GOT3 (cell line): ENCODE results near the gene ERN2.
"Not testable (repeated sequence)": the region's sequence is repeated elsewhere in the genome, so short reads cannot be mapped to it uniquely, and the experiment has no call there.

Source experiments
- DNase-seq: peaks from one replicate; lab custom pipeline; 2025; ENCODE audit warnings: mixed read lengths; lab: John Stamatoyannopoulos, UW

ERN2 gene

DNA sequence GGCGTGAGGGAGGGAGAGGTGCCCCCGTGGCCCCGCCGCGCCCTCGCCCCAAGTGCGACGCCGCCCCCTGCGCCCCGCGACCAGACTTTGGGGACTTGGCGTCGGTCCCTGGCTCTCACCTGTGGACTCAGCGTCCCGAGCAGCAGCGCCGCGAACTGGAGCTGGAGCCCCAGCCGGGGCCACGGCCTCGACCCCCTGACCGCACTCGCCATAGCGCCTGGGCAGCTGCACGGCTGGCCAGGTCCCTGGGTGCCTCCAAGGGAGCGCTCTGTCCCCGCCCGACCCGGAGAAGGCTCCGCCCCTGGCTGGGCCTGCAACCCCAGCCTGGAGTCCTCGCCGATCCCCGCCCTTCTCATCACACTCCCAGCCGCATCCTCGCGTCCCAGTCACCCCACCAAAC is at the start of gene ERN2:
Gene ERN2 (minus strand): TSS at position 247 of the 400 bp plus-strand sequence. CDS start 35 bp downstream, at position 212.
- no peak for DNase-seq

DNA sequence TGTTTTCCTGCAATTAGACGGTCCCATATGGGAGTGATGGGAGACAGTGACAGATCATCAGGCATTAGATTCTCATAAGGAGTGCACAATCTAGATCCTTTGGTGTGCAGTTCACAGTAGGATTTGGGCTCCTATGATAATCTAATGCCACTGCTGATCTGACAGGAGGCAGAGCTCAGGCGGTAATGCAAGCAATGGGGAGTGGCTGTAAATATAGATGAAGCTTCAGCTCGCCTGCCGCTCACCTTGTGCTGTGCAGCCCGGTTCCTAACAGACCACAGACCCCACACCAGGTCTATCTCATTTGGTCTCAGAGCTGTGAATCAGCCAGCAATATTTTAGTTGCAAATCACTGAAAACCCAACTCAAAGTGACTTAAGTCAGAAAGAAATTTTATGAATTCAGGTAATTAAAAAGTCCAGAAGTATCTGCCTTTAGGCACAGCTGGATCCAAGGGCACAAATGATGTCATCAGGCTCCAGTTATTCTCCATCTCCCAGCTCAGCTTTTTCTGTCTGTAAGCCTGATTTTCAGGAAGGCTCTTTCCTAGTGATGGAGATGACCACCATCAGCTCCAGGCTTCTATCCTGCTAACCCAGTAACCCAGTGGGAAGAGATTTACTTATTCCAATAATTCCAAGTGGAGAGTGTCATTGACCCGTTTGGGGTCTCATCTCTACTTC is 45.1 kb upstream of the ERN2 start:
- DNase-seq, result no peak

DNA sequence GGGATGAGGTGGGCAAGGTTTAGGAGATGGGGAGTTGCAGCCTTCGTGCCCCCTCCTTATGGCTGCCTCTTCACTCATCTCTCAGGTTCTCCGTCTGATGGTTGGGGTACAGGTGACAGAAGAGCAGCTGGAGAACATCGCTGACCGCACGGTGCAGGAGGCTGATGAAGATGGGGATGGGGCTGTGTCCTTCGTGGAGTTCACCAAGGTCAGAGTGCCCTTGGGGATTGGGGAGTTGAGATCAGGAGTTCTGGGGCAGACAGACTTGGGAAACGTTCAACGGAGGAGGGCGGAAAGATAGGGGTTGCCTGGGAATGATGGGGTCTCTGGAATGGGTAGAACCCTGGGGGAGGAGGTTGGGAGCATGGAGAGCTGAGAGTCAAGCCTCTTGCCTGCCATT is 44.1 kb upstream of the ERN2 start:
- no peak for DNase-seq

DNA sequence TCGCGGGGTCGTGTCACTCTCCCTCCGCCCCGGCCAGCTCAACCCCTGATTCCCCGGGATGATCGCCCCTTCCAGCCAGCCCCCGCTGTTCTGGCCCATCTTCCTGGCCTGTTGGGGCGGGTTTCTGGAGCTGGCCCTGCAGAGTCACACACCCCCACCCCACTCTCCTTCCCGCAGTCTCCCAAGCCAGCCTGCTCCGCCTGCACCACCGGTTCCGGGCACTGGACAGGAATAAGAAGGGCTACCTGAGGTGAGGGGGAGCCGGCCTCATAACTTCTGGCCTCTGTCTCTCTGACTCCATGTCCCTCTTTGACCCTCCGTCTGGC is 42.4 kb upstream of the ERN2 start:
- no peak for DNase-seq

DNA sequence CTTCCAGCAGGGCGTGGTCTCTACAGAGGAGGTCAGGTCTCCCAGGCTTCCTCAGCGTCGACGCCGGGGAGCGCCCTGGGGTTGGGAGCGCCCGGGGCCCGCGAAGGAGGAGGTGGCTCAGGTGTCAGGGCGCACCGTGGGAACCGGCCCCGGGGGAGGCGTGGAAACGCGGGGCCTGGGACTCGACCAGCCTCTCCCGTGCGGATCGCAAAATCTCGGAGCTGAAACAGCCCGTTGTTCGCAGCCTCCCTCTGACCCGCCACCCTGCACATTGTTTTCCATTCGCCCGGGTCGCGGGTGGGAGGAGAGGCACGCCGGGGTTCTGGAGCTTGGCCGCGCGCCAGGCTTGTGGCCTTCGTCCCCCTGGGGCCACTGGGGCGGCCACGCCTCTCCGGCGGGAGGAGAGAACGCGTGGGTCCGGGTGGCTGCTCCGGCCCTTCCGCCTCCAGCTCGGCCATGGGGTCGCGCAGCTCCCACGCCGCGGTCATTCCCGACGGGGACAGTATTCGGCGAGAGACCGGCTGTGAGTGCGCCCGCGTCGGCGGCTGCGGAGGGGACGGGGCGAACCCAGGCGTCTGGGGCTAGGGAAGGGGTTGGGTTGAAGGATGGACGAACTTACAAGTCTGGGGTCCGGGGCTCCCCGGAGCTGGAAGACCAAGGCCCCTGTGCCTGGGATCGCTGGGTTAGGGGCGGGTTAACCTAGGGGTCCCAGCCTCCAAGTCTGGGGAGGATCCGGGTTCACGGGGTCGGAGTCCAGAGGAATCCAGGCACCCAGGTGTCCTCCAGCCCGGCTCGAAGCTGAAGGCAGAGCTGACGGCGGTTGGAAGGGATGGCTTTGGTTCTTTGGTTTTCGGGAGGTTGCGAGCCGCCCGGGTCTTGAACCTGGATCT is 41.8 kb upstream of the ERN2 start, which contains the start of gene CHP2:
Gene CHP2 (plus strand): TSS at position 433 of the 890 bp plus-strand sequence. CDS start 24 bp downstream, at position 457.
- no peak for DNase-seq

DNA sequence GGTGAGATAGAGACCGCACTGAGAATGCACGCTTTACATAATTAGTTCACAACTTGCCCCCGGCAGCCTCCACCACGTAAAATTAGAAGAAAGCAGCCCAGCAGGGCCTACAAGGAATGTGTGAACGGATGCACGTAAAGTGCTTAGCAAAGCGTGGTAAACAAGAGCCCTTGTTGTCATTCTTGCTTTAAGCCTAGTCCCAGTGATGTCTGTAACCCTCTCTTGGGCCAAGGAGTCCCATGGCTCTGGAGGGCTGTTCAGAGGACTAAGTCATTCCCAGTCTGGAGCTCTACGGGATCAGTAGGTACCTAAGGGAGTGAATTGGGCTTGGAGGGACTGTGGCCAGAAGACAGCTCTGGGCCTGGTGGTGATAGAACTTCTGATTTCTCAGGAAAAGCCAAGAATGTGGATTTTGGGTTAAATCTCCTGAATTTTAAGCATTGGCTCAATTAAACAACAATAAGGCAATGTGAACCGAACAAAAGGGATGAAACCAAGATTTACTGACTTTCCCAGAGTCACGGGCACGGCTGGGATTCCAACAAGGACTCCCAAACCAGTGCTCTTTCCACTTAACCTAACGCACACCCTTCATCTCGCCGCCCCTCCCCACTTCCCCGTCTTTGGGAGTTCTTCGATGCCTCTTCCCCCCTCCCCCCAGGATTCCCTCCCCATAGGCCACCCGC is 41.0 kb upstream of the ERN2 start:
- DNase-seq, result no peak

DNA sequence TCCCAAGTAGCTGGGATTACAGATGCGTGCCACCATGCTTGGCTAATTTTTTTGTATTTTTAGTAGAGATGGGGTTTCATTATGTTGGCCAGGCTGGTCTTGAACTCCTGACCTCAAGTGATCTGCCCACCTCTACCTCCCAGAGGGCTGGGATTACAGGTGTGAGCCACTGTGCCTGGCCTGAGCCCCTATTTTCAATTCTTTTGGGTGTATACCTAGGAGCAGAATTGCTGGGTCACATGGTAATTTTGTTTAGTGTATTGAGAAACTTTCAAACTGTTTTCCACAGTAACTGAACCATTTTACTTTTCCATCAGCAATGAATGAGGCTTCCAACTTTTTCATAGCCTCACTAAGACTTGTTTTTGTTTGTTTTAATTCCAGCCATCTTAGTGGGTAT is 38.0 kb upstream of the ERN2 start:
- not testable (repeated sequence) for DNase-seq

DNA sequence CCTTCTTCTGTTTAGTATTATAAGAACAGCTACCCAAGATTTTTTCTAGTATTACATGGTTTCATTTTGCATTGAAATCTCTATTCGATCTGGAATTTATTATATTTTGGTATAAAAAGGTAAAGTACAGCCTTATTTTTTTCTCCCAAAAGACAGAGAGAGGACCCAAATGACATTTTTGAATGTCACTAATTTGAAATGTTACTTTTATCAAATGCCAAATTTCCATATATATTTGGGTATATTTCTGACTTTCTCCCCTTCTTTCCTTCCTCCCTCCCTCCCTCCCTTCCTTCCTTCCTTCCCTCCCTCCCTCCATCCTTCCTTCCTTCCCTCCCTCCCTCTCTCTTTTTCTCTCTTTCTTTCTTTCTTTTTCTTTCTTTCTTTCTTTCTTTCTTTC is 35.6 kb upstream of the ERN2 start:
- DNase-seq, result no peak

DNA sequence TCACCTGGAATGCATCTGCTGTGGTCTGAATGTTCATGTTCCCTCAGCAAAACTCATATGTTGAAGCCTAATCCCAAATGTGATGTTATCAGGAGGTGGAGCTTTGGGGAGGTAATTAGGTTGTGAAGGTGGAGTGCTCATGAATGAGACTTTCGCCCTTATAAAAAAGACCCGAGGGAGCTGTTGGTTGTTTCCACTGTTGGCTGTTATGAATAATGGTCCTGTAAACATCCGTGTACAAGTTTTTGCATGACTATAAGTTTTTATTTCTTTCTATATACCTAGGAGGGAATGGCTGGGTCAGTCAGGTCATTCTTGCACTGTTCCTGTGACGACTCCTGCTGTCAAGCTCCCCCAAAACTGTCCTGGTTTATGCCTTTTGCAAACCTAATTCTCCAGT is 32.2 kb upstream of the ERN2 start:
- no peak for DNase-seq

DNA sequence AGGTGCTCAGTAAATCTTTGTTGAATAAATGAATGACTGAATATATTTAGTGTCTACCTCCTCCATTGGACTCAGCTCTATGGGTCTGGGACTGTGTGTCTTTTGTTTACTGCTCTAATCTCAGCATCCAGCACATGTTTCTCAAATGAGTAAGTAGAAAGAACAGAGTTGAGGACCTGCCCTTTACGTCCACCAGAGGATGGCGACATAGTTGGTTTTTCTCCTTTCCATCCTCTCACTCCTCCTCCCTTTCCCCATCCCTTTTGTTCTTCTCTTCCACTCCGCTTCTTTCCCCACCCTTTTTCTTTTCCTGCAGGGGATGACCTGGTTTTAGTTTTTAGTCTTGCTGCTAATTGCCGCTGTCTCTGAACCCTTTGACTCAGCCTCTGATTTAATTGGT is 29.7 kb upstream of the ERN2 start:
- no peak for DNase-seq

DNA sequence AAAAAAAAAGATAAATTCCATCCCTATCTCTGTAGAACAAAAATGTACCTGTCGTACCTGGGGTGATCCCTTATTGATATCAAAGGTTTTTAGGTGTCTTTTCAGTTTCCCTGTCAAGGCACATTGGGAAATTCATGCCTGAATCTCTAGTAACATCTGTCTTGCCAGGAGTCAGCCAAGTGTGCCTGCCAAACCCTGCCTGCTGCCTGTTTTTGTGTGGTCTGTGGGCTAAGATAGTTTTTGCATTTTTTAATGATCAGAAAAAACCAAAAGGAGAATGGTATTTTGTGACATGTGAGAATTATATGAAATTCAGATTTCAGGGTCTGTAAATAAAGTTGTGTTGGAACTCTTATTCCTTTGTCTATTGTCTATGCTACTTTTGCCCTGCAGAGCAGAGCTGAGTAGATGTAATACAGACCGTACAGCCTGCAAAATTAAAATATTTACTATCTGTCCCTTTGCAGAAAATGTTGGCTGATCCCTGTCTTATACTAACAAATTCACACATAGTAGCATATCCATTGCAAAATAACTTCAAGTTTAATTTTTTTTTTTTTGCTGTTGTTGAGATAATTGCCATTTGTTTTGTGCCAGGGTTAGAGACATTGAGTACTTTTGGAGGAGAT is 28.8 kb upstream of the ERN2 start:
- no peak for DNase-seq

DNA sequence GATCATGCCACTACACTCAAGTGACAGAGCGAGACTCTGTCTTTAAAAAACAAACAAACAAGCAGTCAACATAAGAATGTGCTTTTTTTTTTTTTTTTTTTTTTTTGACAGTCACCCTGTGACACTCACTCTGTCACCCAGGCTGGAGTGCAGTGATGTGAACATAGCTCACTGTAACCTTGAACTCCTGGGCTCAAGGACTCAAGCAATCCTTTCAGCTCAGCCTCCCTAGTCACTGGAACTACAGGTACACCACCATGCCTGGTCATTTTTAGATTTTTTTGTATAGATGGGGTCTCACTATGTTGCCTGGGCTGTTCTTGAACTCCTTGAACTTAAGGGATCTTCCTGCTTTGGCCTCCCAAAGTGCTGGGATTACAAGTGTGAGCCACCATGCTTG is 26.5 kb upstream of the ERN2 start:
- DNase-seq, result no peak

DNA sequence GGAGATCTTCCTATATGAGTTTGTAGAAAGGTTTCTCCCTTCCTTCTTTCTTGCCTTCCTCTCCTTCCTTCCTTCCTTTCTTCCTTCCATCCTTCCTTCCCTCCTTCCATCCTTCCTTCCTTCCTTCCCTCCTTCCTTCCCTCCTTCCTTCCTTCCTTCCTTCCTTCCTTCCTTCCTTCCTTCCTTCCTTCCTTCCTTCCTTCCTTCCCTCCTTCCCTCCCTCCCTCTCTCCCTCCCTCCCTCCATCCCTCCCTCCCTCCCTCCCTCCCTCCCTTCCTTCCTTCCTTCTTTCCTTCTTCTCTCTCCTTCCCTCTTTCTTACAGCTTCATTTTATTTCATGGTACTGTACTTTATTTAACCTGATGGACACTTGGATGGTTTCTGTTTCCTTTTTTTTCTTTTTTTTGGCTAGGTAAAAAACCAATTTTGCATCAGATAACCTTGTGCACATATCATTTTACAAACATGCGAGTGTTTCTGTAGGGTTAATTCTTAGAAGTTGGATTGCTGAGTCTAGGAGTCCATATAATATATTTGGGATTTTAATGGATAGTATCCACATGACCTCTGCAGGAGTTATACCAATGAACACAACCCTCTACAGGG is 24.5 kb upstream of the ERN2 start:
- DNase-seq, result not testable (repeated sequence)

DNA sequence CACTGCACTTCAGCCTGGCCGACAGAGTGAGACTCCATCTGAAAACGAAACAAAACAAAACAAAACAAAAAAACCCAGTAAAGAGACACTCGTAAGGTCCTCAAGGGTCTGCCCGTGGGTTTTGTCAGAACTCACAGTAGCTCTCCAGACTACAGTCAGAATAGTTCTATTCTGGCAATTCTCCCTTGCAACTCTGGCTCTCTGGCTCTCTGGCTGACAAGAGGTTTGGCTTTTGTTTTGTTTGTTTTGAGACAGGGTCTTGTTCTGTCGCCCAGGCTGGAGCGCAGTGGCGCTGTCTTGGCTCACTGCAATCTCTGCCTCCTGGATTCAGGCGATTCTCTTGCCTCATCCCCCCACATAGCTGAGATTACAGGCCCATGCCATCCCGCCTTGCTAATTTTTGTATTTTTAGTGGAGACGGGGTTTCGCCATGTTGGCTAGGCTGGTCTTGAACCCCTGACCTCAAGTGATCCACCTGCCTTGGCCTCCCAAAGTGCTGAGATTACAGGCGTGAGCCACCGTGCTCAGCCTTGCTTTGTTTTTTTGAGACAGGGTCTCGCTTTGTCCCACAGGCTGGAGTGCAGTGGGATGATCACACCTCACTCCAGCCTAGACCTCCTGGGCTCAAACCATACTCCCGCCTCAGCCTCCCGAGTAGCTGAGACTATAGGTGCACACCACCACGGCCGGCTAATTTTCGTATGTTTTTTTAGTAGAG is 21.3 kb upstream of the ERN2 start:
- no peak for DNase-seq

DNA sequence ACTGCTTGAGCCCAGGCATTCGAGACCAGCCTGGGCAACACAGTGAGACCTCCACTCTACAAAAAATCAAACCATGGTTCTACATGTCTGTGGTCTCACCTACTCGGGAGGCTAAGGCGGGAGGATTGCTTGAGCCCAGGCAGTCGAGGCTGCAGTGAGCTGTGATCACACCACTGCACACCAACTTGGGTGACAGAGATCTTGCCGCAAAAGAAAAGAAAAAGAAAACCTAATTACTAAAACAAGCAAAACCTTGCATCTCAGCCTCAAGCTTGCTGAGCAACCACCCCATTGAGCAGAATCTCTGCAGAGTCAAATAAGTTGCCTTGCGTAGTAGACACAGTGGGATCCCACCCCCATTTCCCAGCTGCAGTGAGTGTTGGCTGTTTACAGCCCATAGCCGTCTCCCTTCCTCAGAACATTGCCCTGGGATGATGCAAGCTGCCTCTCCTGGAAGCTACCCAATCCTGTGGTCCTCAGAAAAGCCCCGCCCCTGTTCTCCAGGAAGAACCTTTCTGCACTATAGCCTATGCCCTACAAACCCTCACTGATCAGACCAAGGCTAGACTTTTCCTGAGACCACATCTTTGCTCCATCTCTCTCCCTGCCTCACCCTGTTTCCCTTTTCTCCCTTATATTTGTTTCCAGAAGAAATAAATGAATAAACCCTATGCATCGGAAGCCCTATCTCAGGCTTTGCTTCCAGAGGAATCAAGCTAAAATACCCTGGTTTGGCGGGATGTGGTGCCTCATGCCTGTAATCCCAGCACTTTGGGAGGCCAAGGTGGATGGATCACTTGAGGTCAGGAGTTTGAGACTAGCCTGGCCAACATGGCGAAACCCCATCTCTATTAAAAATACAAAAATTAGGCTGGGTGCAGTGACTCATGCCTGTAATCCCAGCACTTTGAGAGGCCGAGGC is 16.7 kb upstream of the ERN2 start:
- no peak for DNase-seq

DNA sequence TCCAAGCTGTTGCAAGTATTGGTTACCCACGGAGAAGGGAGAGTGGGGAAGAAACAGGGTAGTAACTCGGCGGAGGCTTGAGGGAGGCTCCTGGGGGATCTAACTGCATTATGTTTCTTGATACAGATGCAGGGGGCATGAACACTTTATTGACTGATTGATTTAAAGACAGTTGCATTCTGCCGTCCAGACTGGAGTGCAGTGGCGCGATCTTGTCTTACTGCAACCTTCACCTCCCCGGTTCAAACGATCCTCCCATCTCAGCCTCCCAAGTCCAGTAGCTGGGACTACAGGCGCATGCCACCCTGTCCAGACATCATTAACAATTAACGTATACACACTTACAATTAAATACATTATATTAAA is 15.1 kb upstream of the ERN2 start:
- DNase-seq, result no peak

DNA sequence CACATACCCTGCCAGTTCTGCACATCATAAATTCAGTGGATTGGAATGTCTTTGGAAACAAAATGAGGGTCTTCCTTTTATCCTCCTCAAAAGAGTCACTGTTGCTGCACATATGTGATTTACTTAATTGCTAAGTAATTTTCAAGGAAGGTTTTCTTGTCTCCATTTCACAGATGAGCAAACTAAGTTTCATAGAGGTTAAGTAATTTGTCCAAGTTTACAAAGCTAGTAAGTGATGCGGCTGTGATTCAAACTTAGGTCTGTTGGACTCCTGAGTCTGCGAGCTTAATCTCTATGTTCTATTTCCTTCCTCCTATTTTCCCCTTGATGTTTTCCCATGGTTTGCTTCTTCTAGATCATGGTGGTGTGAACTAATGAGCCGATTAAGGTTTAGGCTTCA is 13.7 kb upstream of the ERN2 start:
- DNase-seq, result no peak

DNA sequence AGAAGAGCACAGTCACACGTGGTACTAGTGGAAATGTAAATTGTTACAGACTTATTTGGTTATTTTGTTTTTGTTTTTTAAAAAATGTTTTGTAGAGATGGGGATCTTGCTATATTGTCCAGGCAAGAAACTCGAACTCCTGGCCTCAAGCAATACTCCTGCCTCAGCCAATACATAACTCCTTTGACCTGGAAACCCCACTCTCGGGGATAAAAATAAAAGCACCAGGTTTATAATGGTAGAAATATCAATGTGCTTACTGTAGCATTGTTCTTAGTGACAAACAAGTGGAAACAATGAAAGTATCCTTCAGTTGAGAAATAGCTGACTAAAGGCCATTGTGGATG is 11.7 kb upstream of the ERN2 start:
- DNase-seq, result no peak

DNA sequence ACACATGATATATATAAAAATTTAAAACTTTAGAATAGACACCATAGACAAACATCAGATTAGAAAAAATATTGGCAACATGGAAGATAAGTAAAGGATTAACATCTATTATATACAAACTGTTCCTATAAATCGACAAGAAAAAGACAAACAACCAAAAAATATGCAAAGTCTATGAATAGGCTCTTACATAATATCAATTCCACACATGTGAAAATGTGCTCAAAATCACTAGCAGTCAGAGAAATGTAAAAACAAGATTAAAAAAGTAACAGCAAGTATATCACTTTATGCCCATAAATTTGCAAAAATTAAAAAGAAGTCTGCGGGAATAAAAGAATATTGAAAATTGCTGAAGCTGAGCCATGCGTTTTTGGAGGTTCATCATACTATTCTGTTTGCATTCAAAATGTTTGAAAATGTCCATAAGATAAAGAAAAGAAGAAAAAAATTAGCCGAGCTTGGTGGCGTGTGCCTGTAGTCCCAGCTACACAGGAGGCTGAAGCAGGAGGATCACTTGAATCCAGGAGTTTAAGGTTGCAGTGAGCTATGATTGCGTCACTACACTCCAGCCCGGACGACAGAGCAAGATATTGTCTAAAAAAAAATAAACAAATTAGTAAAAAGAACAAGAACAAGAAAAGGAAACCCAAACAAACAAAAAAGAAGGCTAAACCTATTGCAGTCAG is 11.2 kb upstream of the ERN2 start:
- DNase-seq, result no peak
